Adipose tissue (tissue), 3 donors: Measurements from ENCODE around the gene ETFA. TPM values are rescaled to one million over a fixed set of nuclear protein-coding genes. Genes with fewer than 3 reads are reported as not detected.

Source experiments
- H3K27ac ChIP-seq: one replicate; pipeline ENCODE4 v1.5.1; 2013; ENCODE audit warnings: low read depth, low read length
- WGBS, 3 donors: extraction: QIAGEN DNeasy Blood & Tissue Kit; methylation state at CpG; one replicate each; pipeline ENCODE4 v1.1.7; 2013; 5-methylcytosine and 5-hydroxymethylcytosine counted together
- polyA plus RNA-seq, 3 donors: library from polyadenylated mRNA; stranded (reverse); fragments of 200-250 nt; gene quantifications; one replicate each; pipeline ENCODE4 v1.2.3, GENCODE V29; 2013
- donor health status: healthy with polysubstance abuse.
- donor health status: Bipolar disorder and iron deficiency.
- donor health status: healthy.

ETFA gene
- polyA plus RNA-seq, 3 donors = 64.6 to 277 (median 140) TPM

- 56 to 75% (median 57%) methylated on average over 16 of the region's 16 CpGs for WGBS, 3 donors
- H3K27ac ChIP-seq = no peak overlapping the region
These were observed 138.5 kb downstream of the ETFA start for GRCh38 chr15:76172782-76173181.

GRCh38 chr15:76169911-76170800 lies 141.1 kb downstream of the ETFA start:
- no peak overlapping the region for H3K27ac ChIP-seq
- 63 to 82% (median 67%) methylated on average over 16 of the region's 16 CpGs for WGBS, 3 donors

GRCh38 chr15:76169018-76169417 lies 142.3 kb downstream of the ETFA start:
- WGBS, 3 donors = 73 to 86% (median 78%) methylated on average over 4 of the region's 4 CpGs
- H3K27ac ChIP-seq = no peak overlapping the region

- WGBS, 3 donors = 89 to 97% (median 93%) methylated on average over 14 of the region's 14 CpGs
- H3K27ac ChIP-seq = no peak overlapping the region
These were observed 142.9 kb downstream of the ETFA start for GRCh38 chr15:76168237-76168984.

GRCh38 chr15:76165951-76166350 lies 145.3 kb downstream of the ETFA start:
- 93 to 95% (median 94%) methylated on average over 15 of the region's 15 CpGs for WGBS, 3 donors
- H3K27ac ChIP-seq = no peak overlapping the region

Other genes with a start within 250 kb of the ETFA start
- 1 to 10 TPM in 1 of 3 donors, under 1 TPM in 2; 0.07 to 1.7 (median 0.18) TPM for gene ISL2, start 25.3 kb upstream of the ETFA start, polyA plus RNA-seq